NT2/D1 (cell line): ENCODE measurements around the gene C1RL.

Source experiments
- YY1 ChIP-seq: IDR thresholded peaks from 2 replicates; pipeline ENCODE4 v1.6.1; 2011; ENCODE audit not compliant: insufficient read length, insufficient read depth
- ZNF274 ChIP-seq: IDR thresholded peaks from 2 replicates; pipeline ENCODE4 v1.6.1; 2011; ENCODE audit warnings: mild to moderate bottlenecking, low read depth, low read length

DNA sequence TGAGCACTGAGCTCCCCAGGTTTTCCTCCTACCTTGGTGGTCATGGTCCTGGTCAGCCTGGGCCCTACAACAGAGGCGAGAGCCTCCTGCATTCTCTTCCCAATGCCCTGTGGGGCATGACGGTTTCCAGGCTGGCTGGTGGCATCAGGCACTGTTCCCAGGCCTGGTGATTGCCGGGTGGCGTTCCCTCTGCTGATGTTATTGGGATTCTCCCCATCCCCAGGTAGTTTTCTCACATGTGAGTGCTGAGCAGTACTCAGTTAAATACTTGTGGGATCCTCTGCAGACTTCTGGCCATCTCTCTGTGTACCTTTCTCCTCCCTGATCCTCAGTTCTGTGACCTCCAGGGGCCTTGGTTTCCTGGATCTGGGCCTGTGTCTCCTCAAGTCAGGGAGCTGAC is 32.5 kb downstream of the C1RL start:
- TF ChIP-seq YY1 (no peak), ZNF274 (no peak)
